Measurements from ENCODE around the gene IL1R2. TPM values are rescaled to one million over a fixed set of nuclear protein-coding genes. Genes with fewer than 3 reads are reported as not detected.

IL1R2 gene
- total and polyA plus RNA-seq, 9 of the 15 experiments (the other 6 are each of a cell fraction or from before 2014, with no cell fraction given): 0.13 TPM; not detected in 8

- in situ Hi-C loops (cut with MboI): no loop called here
- 35% methylated on average over 1 of the region's 1 CpG for WGBS (ENCODE audit: insufficient coverage, low coverage, missing lambda C conversion rate)
- H3K4me2 ChIP-seq (ENCODE audit: insufficient read depth, low read length): no peak overlapping the region
- no peaks in the 10 kb centered on the region for H3K9me3 ChIP-seq (replicated peaks; ENCODE audit: control insufficient read depth, insufficient read depth, low read depth, low read length)
- no peak overlapping the region for H3K4me3 ChIP-seq
- no peak for TF ChIP-seq TFAM (CRISPR knock-in tag; conservative IDR thresholded peaks at IDR 0.05)
- no peak for TF ChIP-seq ZNF696 (CRISPR knock-in tag; conservative IDR thresholded peaks at IDR 0.05)
- TF ChIP-seq KDM5B (IDR thresholded peaks at IDR 0.05; ENCODE audit: insufficient replicate concordance, low read depth, low read length): no peak
- no peak for TF ChIP-seq TCF7L2 (IDR thresholded peaks at IDR 0.05; ENCODE audit: low read depth, low read length)
- no peak for TF ChIP-seq ZNF444 (CRISPR knock-in tag; IDR thresholded peaks at IDR 0.05)
- TF ChIP-seq GATA2 (CRISPR knock-in tag; IDR thresholded peaks at IDR 0.05): no peak
- TF ChIP-seq ILF3 (IDR thresholded peaks at IDR 0.05; ENCODE audit: borderline replicate concordance): no peak
- H3K27ac ChIP-seq (ENCODE audit: extremely low read depth, low read depth, low read length): no peak overlapping the region
- DNase-seq (ENCODE audit: extremely low read depth in 1 of 4, low spot score in 3 of 4): no peak
- no peaks in the 10 kb centered on the region for H3K9me1 ChIP-seq (ENCODE audit: control insufficient read depth, insufficient read depth, low read length)
- H3K9ac ChIP-seq (ENCODE audit: insufficient read depth in 1 of 2, low read depth in 2 of 2, low read length in 2 of 2): no peak overlapping the region
- intact Hi-C loops (cut with micrococcal nuclease): no loop called here
- ATAC-seq: no peak
- no peaks in the 10 kb centered on the region; the same call in 2 of the 3 replicates for H3K36me3 ChIP-seq (ENCODE audit: control insufficient read depth, insufficient read depth, low read length)
- H4K20me1 ChIP-seq (replicated peaks; ENCODE audit: control insufficient read depth, insufficient read depth, low read length): no peaks in the 10 kb centered on the region; the same call in 1 of the 2 replicates
- ChIA-PET POLR2A (no interaction called here), CTCF (ENCODE audit: low intra/inter-chr PET ratio) (no interaction called here)
- peaks cover 8 to 21% of the 10 kb centered on the region in 2 experiments for H3K4me1 ChIP-seq (replicated peaks in 1 of 2; ENCODE audit: control insufficient read depth in 2 of 2, insufficient read depth in 2 of 2, low read length in 2 of 2)
- H3K27me3 ChIP-seq (ENCODE audit: control insufficient read depth in 2 of 2, insufficient read depth in 2 of 2, low read length in 2 of 2): no peaks in the 10 kb centered on the region; a peak in 1 of 5 replicates
- H3K79me2 ChIP-seq (ENCODE audit: control insufficient read depth, insufficient read depth, low read length): no peaks in the 10 kb centered on the region
- FAIRE-seq: no peak
- no peak overlapping the region for H2AFZ ChIP-seq (ENCODE audit: low read depth, low read length)
- BruUV-seq (replicated peaks): no TSS peak
Measured at GRCh38 chr2:102030502-102030854, 38.7 kb downstream of the IL1R2 start.

All from K562 (cell line).